Lower leg skin (tissue), 4 donors: ENCODE measurements around the gene UBR7. TPM values are rescaled to one million over a fixed set of nuclear protein-coding genes. Genes with fewer than 3 reads are reported as not detected.
"Not testable (repeated sequence)": the region's sequence is repeated elsewhere in the genome, so short reads cannot be mapped to it uniquely, and the experiment has no call there.

Experiments used
- DNase-seq, 2 donors: peaks; one replicate each; pipeline ENCODE4 v3.0.0-alpha.2; 2019; ENCODE audit warnings: low spot score in 2 of 2
- H3K4me3 ChIP-seq: fragments of 200-600 bp; sonication (generic); 2 replicates; pipeline ENCODE4 v1.5.1; 2017; ENCODE audit warnings: mild to moderate bottlenecking, low read depth; ENCODE audit not compliant: poor library complexity, severe bottlenecking
- POLR2A ChIP-seq, 2 donors: fragments of 450-650 bp; IDR thresholded peaks; one replicate each; pipeline ENCODE4 v1.6.1; 2016 to 2017; ENCODE audit warnings: antibody characterized with exemption in 2 of 2, mild to moderate bottlenecking in 1 of 2, moderate library complexity in 1 of 2
- WGBS, 2 donors: methylation state at CpG; one replicate each; pipeline ENCODE4 v1.1.5; 2018; 5-methylcytosine and 5-hydroxymethylcytosine counted together
- intact Hi-C: fragments of 100-400 bp; cut with DNase I; formaldehyde crosslinking; loops from one replicate; pipeline ENCODE4 v1.15.0; 2023; ENCODE audit warnings: low total_unique reads
- total RNA-seq, 4 donors: library from RNA; depleted of rRNA; stranded (reverse); fragments of >200 nt; gene quantifications; one replicate each; pipeline ENCODE4 v1.1.0, GENCODE V29; 2016
- TF ChIP-seq, protein P1 (sequence below), 3 donors: fragments of 450-650 bp; IDR thresholded peaks; one replicate each; pipeline ENCODE4 v1.5.1; 2016; ENCODE audit warnings: antibody characterized with exemption in 3 of 3, mild to moderate bottlenecking in 3 of 3, moderate library complexity in 2 of 3

UBR7 gene
- total RNA-seq, 4 donors from 2014 or later = 20.3 to 36.5 (median 31.1) TPM

GRCh38 chr14:93170141-93170540, 36.9 kb upstream of the UBR7 start:
- H3K4me3 ChIP-seq, DNase-seq, intact Hi-C loops: not testable (repeated sequence)
- 95 to 98% methylated on average over 13 to 15 of the region's 20 CpGs for WGBS, 2 donors

GRCh38 chr14:93171376-93171775, 35.7 kb upstream of the UBR7 start:
- TF ChIP-seq, protein P1, sequence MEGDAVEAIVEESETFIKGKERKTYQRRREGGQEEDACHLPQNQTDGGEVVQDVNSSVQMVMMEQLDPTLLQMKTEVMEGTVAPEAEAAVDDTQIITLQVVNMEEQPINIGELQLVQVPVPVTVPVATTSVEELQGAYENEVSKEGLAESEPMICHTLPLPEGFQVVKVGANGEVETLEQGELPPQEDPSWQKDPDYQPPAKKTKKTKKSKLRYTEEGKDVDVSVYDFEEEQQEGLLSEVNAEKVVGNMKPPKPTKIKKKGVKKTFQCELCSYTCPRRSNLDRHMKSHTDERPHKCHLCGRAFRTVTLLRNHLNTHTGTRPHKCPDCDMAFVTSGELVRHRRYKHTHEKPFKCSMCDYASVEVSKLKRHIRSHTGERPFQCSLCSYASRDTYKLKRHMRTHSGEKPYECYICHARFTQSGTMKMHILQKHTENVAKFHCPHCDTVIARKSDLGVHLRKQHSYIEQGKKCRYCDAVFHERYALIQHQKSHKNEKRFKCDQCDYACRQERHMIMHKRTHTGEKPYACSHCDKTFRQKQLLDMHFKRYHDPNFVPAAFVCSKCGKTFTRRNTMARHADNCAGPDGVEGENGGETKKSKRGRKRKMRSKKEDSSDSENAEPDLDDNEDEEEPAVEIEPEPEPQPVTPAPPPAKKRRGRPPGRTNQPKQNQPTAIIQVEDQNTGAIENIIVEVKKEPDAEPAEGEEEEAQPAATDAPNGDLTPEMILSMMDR (IDR thresholded peaks at IDR 0.05) = no peak
- no peak for TF ChIP-seq POLR2A (IDR thresholded peaks at IDR 0.05)
- WGBS, 2 donors = 86 to 89% methylated on average over 4 of the region's 4 CpGs
- intact Hi-C loops = no loop called here
- no peak for DNase-seq
- H3K4me3 ChIP-seq = no peak overlapping the region

DNA sequence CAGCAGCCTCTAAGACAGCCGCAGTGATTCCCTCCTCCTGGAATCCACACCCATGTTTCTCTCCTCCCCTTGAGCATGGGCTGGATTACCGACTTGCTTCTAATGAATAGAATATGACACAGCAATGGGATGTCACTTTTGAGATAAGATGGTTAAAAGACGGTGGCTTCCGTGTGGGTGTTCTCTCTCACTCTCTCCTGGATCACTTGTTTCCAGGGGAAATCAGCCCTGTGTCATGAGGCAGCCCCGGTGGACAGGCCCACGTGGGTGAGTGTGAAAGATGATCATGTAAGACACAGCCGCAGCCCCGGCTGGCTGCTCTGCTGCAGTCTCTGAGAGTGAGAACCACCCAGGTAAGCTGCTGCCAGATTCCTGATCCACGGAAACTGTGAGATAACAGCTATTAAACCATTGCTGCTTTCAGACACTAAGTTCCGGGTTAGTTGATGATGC, 33.1 kb upstream of the UBR7 start:
- TF ChIP-seq, protein P1 (IDR thresholded peaks at IDR 0.05) = no peak
- no peak for TF ChIP-seq POLR2A (IDR thresholded peaks at IDR 0.05)
- WGBS, 2 donors = 23 to 34% methylated on average over 10 of the region's 10 CpGs
- DNase-seq = peak in 1 of 2 donors; percentile 83
- no peak overlapping the region for H3K4me3 ChIP-seq
- intact Hi-C loops = no loop called here

DNA sequence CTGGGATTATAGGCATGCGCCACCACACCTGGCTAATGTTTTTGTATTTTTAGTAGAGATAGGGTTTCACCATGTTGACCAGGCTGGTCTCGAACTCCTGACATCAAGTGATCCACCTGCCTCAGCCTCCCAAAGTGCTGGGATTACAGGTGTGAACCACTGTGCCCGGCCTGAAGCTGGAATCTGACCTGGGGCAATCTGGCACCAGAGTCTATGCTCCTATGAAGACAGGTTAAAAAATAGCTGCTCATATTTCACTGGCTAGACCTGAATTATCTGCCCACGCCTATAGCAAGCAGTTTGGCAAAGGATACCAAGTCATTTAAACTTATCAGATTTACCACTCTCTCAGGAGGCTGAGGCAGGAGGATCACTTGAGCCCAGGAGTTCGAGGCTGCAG, 32.3 kb upstream of the UBR7 start:
- H3K4me3 ChIP-seq, intact Hi-C loops: not testable (repeated sequence)
- 65 to 67% methylated on average over 5 of the region's 5 CpGs for WGBS, 2 donors
- peak in 1 of 2 donors; percentile 60 for DNase-seq

- TF ChIP-seq, protein P1 (IDR thresholded peaks at IDR 0.05) = no peak
- no peak for TF ChIP-seq POLR2A (IDR thresholded peaks at IDR 0.05)
- H3K4me3 ChIP-seq = no peak overlapping the region
- DNase-seq = peak in 1 of 2 donors; percentile 70
- 77 to 84% methylated on average over 6 of the region's 6 CpGs for WGBS, 2 donors
- intact Hi-C loops = no loop called here
Measured at GRCh38 chr14:93175492-93175891, 31.6 kb upstream of the UBR7 start.

- intact Hi-C loops = no loop called here
- TF ChIP-seq POLR2A (IDR thresholded peaks at IDR 0.05) = no peak
- WGBS, 2 donors = 40 to 46% methylated on average over 17 of the region's 17 CpGs
- DNase-seq = peak in 1 of 2 donors; percentile 25
- H3K4me3 ChIP-seq = peak overlapping the region; percentile 69
Measured at GRCh38 chr14:93183596-93184317, 23.3 kb upstream of the UBR7 start.

DNA sequence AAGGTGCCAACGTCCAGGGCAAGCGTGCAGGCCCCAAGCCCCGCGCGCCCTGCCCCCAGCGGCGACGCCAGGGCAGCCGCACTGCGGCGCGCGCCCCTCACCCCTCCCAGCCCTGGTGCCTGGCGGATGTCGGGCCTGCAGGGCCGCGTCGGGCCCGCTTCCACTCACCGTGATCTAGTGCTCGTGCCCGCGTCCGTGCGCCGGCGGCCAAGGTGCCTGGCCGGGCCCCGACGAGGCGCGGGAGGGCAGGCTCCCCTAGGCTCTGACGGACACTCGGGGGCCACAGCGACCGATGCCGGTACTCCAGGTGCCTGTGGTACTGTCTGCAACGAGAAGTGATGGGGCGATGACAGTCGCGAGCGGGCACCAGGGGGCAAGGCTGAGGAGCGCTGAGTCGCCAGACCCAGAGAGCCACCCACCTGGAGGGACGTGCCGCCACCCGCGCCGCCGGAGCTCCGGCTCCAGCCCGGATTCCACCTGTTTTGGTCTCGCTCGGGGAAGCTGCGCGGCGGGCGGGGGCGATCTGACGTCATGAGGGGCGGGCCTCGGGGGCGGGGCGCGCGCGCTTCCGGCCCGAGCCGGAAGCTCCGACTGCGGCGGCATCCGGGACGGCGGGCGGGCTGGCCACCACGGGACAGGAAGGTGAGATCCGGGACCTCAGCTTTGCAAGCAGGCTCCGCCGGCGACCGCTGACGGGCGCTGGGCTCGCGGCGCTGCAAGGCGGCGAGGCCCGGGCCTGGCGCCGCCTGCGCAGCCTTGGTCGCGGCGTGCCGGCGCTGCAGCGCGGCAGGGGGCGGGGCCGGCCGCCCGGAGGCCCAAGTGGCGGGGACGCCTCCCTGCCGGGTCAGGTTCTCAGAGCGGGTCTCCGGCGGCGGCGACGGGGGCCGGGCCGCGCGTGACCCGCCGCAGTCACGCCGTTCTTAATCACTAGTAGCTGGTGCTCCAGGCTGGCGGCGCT, 22.4 kb upstream of the UBR7 start, which contains the start of the genes LYSET and MOAP1:
LYSET (plus strand) TSS at position 927 of the 958 bp plus-strand sequence. CDS start 89 bp downstream, outside the sequence.
MOAP1 (minus strand) TSS at position 507 of the 958 bp plus-strand sequence. CDS start 655 bp downstream, outside the sequence.
- intact Hi-C loops = no loop called here
- DNase-seq = peak; percentile 78 to 97
- peak within 1 kb of the TSS; percentile 69 for H3K4me3 ChIP-seq
- 0 to 1% methylated on average over 31 to 47 of the region's 124 CpGs for WGBS, 2 donors
- peak in 1 of 2 donors; percentile 16 for TF ChIP-seq POLR2A (IDR thresholded peaks at IDR 0.05)
- TF ChIP-seq, protein P1 (IDR thresholded peaks at IDR 0.05) = no peak
